HFFc6 (cell line): Measurements from ENCODE around the gene NMRK1. TPM values are rescaled to one million over a fixed set of nuclear protein-coding genes. Genes with fewer than 3 reads are reported as not detected.

Experiments
- DNase-seq: peaks from one replicate; pipeline ENCODE4 v3.0.0-alpha.2; 2018
- H3K27ac Mint-ChIP-seq: 2 replicates; pipeline ENCODE4 v1.8.0; 2020; ENCODE audit warnings: mild to moderate bottlenecking, mixed read lengths
- H3K27me3 Mint-ChIP-seq: 2 replicates; pipeline ENCODE4 v1.8.0; 2021; ENCODE audit warnings: mild to moderate bottlenecking, moderate library complexity, mixed read lengths; ENCODE audit not compliant: insufficient read depth
- H3K36me3 Mint-ChIP-seq: 2 replicates; pipeline ENCODE4 v1.8.0; 2021; ENCODE audit warnings: low read depth, mixed read lengths
- H3K4me1 Mint-ChIP-seq: 2 replicates; pipeline ENCODE4 v1.8.0; 2020; ENCODE audit warnings: low read depth, mixed read lengths
- H3K4me3 Mint-ChIP-seq: 2 replicates; pipeline ENCODE4 v1.8.0; 2020; ENCODE audit warnings: mild to moderate bottlenecking, moderate library complexity, mixed read lengths
- H3K9me3 Mint-ChIP-seq: 2 replicates; pipeline ENCODE4 v1.8.0; 2020; ENCODE audit warnings: mild to moderate bottlenecking, mixed read lengths
- CTCF ChIP-seq: fragments of 200-600 bp; sonication (generic); IDR thresholded peaks from 2 replicates; pipeline ENCODE4 v1.5.0; 2021; ENCODE audit warnings: antibody characterized with exemption, mild to moderate bottlenecking
- total RNA-seq, 6 experiments: library from RNA; stranded (reverse); fragmentation: NEBNext Ultra II Directional; extraction: Animal tissue kit (Norgen Biotek cat#: 25700); gene quantifications; 2 replicates in 1 of 6; 3 replicates in 5 of 6; pipeline ENCODE4 v1.2.3, GENCODE V29; 2021

NMRK1 gene
- total RNA-seq, 6 experiments from 2014 or later: 16.7 to 23.2 (median 18.7) TPM

GRCh38 chr9:75071530-75072122, 16.3 kb downstream of the NMRK1 start:
- no peak for DNase-seq
- Mint-ChIP-seq H3K27me3 (no peaks in the 10 kb centered on the region), H3K9me3 (no peaks in the 10 kb centered on the region), H3K36me3 (peaks cover 4% of the 10 kb centered on the region; the same call in 1 of the 2 replicates), H3K4me3 (no peak overlapping the region), H3K4me1 (peaks cover 17% of the 10 kb centered on the region; the same call in 1 of the 2 replicates), H3K27ac (peak overlapping the region; percentile 27; the same call in 1 of the 2 replicates)
- no peak for TF ChIP-seq CTCF

- Mint-ChIP-seq H3K4me3 (no peak overlapping the region), H3K36me3 (peaks cover 4% of the 10 kb centered on the region; the same call in 1 of the 2 replicates), H3K27me3 (no peaks in the 10 kb centered on the region), H3K9me3 (no peaks in the 10 kb centered on the region), H3K4me1 (peaks cover 19% of the 10 kb centered on the region), H3K27ac (no peak overlapping the region)
- TF ChIP-seq CTCF: no peak
- DNase-seq: no peak
Observed at GRCh38 chr9:75069171-75069570, 18.8 kb downstream of the NMRK1 start.

GRCh38 chr9:75067894-75068293, 20.1 kb downstream of the NMRK1 start:
- Mint-ChIP-seq H3K36me3 (peaks cover 4% of the 10 kb centered on the region; the same call in 1 of the 2 replicates), H3K27ac (no peak overlapping the region), H3K4me3 (no peak overlapping the region), H3K9me3 (no peaks in the 10 kb centered on the region), H3K4me1 (peaks cover 29% of the 10 kb centered on the region), H3K27me3 (no peaks in the 10 kb centered on the region)
- no peak for TF ChIP-seq CTCF
- DNase-seq: no peak

GRCh38 chr9:75065510-75065909, 22.4 kb downstream of the NMRK1 start:
- Mint-ChIP-seq H3K4me3 (no peak overlapping the region), H3K27ac (no peak overlapping the region), H3K4me1 (peaks cover 20% of the 10 kb centered on the region), H3K9me3 (no peaks in the 10 kb centered on the region), H3K27me3 (no peaks in the 10 kb centered on the region), H3K36me3 (no peaks in the 10 kb centered on the region)
- no peak for DNase-seq
- TF ChIP-seq CTCF: no peak

- Mint-ChIP-seq H3K36me3 (no peaks in the 10 kb centered on the region), H3K4me3 (no peak overlapping the region; the same call in 1 of the 2 replicates), H3K27ac (0 out of 2 replicates have a peak overlapping the region, but pooled peaks have one; percentile 33), H3K4me1 (peaks cover 20% of the 10 kb centered on the region), H3K9me3 (peaks cover 3% of the 10 kb centered on the region; the same call in 1 of the 2 replicates), H3K27me3 (no peaks in the 10 kb centered on the region)
- peak; percentile 53 for DNase-seq
- TF ChIP-seq CTCF: no peak
Observed at GRCh38 chr9:75064307-75065025, 23.5 kb downstream of the NMRK1 start.
